NCI-H1417 treated with DMSO at 0.1 percent for 48 hours (cell line): ENCODE data around the gene ERMAP.
"Not testable (repeated sequence)": the region's sequence is repeated elsewhere in the genome, so short reads cannot be mapped to it uniquely, and the experiment has no call there.

Experiments
- DNase-seq: peaks from one replicate; lab custom pipeline; 2025; lab: John Stamatoyannopoulos, UW

The ERMAP gene

DNA sequence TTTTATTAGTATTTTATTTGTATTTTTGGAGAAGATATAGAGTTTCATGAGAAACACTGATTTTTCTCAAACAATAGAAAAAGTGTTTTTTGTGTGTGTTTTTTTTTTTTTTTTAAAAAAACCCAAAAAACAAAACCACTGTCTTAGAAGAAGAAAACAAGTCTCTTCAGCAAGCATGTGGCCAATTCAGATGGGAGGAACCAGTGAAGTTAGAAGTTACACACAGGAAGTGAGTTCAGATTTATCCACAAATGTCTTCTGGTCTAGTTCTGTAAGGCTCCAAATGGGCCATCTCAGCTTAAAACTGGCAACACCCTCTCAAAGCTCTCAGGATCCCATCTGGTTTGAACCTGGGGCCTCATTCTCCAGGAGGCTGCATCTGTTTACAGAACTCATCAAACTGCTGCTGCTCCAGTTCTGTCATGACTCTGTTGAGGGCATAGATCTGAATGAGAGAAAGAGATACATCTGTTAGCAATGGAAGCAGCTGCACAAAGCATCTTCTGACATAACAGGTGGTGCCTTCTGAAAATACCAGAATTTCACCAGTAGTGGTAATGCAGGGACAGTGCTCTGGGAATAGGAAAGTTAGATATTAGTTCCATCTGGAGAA, 9.8 kb upstream of the ERMAP start:
- DNase-seq = no peak

- not testable (repeated sequence) for DNase-seq
Observed at GRCh38 chr1:42814815-42815214, 2.1 kb upstream of the ERMAP start.

GRCh38 chr1:42815941-42816584, 859 bp upstream of the ERMAP start:
- no peak for DNase-seq

GRCh38 chr1:42817440-42817767, 482 bp downstream of the ERMAP start:
- no peak for DNase-seq

GRCh38 chr1:42817976-42818375, 1.1 kb downstream of the ERMAP start:
- no peak for DNase-seq

- no peak for DNase-seq
Observed at GRCh38 chr1:42820813-42821212, 3.9 kb downstream of the ERMAP start.

DNA sequence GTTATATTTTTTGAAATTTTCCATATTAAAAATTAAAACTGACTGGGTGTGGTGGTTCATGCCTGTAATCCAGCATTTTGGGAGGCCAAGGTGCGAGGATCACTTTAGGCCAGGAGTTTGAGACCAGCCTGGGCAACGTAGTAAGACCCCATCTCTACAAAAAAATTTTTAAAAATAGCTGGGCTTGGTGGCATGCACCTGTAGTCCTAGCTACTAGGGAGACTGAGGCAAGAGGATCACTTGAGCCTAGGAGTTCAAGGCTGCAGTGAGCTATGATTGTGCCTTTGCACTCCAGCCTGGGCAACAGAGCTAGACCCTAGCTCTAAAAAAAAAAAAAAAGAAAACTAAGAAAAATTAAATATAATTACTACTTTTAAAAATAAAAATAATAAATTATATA, 4.8 kb downstream of the ERMAP start:
- DNase-seq = no peak

DNA sequence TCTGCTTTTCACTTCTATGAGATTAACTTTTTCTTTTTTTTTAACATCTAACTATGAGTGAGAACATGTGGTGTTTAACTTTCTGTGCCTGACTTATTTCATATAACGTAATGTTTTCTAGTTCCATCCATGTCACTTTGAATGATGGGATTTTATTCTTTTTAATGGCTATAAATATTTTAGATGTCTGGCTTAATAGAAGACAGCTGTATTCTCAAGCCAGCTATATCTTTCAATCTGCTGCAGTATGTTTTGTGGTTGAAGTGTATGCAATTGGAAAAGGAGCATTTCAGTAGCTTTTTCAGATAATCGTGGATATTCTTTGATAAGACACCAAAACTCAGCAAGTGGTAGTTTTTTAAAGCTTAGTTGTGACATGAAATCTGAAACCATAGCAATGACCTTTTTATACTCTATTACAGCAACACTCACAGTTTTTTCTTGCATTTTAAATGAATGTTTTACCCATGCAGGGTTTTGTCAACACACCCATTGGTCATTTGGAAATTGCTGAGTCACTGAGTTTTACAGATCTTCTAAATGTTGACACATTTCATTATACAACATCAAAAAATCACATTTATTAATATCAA, 6.0 kb downstream of the ERMAP start:
- no peak for DNase-seq

DNA sequence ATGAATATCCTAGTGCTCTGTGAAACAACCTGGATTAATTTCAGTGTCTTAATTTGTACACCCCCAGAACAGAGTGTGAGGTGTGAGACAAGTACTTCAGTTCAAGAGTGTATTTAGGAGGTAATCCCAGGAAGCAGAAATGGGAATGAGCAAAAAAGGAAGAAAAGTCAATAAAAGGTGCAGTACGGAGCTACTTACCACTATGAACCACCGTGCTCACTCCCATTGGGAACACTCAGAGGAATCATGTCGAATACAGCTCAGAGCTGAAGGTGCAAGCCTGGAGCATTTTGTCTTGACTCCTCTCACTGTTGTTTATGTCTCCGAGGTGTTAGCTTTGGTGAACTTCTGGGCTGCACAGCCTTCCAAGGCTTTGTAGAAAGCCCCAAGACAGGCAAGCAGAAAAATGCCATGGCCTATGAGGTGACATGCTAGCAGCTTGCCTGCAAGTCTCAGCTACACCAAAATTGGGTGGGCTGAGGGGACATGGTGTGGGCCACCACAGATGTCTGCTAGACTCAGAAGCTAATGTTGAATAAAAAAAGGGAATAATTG, 7.6 kb downstream of the ERMAP start:
- no peak for DNase-seq

DNA sequence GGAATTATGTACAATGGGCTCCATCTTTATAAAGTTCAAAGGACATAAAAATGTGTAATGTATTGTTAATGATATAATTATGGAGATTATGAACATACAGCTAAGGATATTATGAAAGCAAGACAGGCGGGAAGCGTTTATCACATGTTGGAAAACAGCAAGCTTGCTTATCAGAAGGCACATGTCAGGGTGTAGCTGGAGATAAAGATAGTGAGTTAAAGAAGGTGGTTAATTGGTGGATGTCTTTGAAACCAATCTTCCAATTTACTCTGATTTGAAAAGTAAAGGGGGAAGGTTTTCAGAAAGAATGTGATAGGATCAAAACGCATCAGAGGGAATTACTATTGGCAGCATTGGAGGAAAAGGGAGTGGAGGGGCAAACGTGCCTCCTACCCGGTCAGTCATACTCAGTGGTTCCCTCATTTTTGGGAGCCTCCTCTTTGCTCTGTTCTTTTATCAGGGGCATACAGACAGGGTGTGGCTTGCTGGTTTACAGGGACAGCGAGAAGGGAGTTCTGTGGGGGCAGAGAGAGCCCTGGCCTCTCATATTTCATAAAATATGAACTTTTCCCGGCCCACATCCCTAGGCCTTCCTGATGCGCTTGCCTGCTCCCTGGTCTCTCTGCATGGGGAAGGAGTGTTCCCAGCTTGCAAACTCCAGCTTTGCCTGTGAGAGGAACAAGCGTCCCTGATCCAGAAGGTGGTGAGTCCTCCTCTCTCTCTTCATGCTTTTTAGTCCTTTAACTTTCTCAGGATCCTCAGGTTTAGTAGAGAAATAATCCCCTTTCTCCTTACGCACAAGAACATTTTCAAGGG, 8.3 kb downstream of the ERMAP start:
- no peak for DNase-seq

DNA sequence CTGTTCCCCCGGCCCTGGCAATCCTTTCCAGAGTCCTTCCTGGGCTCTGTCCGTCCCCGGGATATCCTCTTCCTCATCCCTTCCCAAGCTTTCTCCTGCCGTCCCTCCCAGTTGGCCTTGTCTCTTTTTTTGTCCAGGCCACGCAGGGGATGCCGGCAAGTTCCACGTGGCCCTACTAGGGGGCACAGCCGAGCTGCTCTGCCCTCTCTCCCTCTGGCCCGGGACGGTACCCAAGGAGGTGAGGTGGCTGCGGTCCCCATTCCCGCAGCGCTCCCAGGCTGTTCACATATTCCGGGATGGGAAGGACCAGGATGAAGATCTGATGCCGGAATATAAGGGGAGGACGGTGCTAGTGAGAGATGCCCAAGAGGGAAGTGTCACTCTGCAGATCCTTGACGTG, 13.7 kb downstream of the ERMAP start:
- DNase-seq = no peak

- no peak for DNase-seq
Observed at GRCh38 chr1:42831273-42831672, 14.4 kb downstream of the ERMAP start.

GRCh38 chr1:42832641-42833240, 15.8 kb downstream of the ERMAP start:
- DNase-seq = no peak

DNA sequence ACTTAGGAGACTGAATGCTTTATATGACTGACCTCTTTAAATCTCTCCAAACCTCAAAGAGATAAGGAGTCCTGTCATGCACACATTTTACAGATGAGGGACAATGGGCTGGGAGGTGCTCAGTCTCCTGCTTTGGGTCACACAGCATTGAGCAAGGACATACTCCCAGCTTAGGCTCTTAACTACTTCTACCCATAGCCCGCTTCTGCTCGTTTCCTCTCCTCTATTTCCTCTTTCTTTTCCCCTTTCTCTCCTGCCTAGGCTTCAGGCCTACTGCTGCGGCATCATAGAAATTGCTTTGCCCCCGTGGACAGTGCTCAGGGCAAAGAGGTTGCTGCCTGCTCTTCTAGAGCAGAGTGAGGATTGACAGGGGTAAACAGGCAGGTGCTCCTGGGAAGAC, 17.1 kb downstream of the ERMAP start:
- no peak for DNase-seq

- DNase-seq = no peak
Observed at GRCh38 chr1:42834803-42835202, 17.9 kb downstream of the ERMAP start.

DNA sequence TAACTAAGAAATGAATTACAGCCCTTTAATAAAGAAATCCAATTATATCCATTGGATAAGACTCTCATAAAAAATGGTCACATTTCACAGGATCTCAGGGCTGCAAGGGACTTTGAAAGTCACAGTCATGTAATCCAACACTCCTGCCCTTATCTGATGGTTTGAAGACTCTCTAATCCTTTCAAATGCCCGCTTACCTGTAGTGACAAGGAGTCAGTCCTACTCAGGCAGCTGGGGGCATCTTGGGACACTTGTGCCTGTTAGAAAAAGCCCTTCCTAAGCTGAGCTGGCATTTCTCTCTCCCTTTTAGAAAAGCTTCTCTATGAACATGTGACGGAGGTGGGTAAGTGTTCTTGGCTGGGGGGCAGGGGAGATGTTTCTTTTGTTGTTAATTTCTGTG, 18.5 kb downstream of the ERMAP start:
- no peak for DNase-seq

- DNase-seq = no peak
Observed at GRCh38 chr1:42837709-42838108, 20.8 kb downstream of the ERMAP start.

DNA sequence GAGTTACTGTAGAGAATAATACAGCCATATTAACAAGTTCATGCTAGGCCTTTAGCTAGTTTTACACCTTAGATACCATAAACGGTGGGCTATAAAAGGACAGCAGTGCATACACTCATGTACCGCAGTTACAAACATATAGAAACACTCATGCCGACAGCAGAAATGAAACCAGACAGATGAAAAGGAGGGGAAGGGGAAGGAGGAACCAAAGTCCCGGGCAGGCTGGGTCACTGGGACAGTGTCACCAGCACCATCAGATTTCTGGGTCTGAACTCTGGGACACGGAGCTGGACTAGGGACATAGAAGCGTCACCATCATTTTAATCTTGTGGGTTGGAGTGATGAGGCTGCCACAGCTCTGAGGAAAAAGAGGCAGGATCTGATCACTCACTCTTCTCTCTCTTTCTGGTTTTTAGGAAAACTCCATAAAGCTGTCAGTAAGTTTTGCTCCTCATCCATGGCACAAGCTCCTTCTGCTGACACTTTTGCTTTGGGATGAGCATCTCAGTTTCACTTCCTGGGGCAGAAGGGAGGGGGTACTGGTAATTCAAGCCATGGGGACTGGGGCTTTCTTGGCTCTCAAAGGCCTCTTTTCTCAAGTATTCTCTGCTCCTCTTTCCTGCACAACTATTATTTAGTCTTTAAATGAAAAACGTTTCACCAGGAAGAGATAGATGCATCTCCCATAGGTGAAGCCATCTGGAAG, 21.7 kb downstream of the ERMAP start:
- no peak for DNase-seq

DNA sequence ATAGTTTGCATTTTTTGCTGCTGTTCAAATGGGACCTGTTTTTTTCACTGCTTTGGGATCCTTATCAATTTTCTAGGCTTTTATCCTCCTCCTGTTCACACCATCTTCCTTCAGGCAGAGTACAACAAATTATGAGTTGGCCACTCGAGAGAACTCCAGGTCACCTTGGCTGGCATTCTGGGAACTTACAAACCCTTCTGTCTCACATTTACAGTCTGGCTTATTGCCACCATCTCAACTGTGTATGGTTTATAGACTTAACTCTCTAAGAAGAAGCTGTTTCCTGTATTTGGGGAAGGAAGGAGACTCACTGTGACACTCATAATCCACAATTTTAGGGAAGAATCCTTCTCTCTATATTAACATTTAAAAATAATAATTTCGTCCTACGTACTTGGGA, 24.1 kb downstream of the ERMAP start:
- no peak for DNase-seq

DNA sequence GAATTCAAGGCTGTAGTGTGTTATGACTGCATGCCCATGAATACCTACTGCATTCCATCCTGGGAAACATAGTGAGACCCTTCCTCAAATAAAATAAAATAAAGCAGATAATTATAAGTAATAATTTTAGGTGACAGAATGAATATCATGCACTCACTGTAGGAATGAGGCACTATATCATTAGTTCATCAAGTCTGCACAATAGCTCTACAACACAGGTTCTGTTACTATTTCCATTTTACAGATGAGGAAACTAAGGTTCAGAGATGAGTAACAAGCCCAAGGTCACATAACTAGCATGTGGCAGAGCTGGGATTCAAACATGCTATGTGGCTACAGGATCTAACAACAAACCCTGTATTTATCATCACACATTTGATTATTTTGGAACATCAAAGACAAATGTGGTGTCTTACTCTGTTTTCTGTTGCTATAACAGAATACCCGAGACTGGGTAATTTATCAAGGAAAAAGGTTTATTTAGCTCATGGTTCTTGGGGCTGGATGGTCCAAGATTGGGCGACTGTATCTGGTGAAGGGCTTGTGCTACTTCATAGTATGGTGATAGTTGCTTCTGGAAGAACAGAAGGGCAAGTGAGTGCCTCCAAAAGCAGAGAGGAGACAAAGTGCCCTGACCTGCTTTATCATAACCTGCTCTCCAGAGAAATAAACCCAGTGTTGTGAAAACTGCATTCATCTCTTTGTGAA, 24.7 kb downstream of the ERMAP start:
- DNase-seq = no peak

GRCh38 chr1:42844592-42845140, 27.7 kb downstream of the ERMAP start:
- DNase-seq = no peak
